ENCODE data around the gene HBEGF.

Gene HBEGF

GRCh38 chr5:140360681-140361479 is 14.5 kb upstream of the HBEGF start:
- TF ChIP-seq CSRNP3 (CRISPR knock-in tag; IDR thresholded peaks at IDR 0.05) (no peak), ZNF8 (CRISPR knock-in tag; IDR thresholded peaks at IDR 0.05) (no peak), CSDC2 (CRISPR knock-in tag; IDR thresholded peaks at IDR 0.05) (no peak), TOX (CRISPR knock-in tag; IDR thresholded peaks at IDR 0.05; ENCODE audit: borderline replicate concordance) (no peak), ARNTL (CRISPR knock-in tag; IDR thresholded peaks at IDR 0.05; ENCODE audit: borderline replicate concordance, low read depth) (no peak), POU6F1 (CRISPR knock-in tag; IDR thresholded peaks at IDR 0.05; ENCODE audit: borderline replicate concordance, low read depth) (no peak), ESRRG (CRISPR knock-in tag; IDR thresholded peaks at IDR 0.05) (no peak), ZFP30 (CRISPR knock-in tag; IDR thresholded peaks at IDR 0.05) (no peak), PPARA (CRISPR knock-in tag; IDR thresholded peaks at IDR 0.05; ENCODE audit: borderline replicate concordance) (no peak), OSR1 (CRISPR knock-in tag; IDR thresholded peaks at IDR 0.05) (no peak), TSHZ2 (CRISPR knock-in tag; IDR thresholded peaks at IDR 0.05) (no peak), GLIS3 (CRISPR knock-in tag; IDR thresholded peaks at IDR 0.05) (no peak), RARB (CRISPR knock-in tag; IDR thresholded peaks at IDR 0.05) (no peak), ZNF70 (CRISPR knock-in tag; IDR thresholded peaks at IDR 0.05) (no peak)
- TF ChIP-seq, protein P1, sequence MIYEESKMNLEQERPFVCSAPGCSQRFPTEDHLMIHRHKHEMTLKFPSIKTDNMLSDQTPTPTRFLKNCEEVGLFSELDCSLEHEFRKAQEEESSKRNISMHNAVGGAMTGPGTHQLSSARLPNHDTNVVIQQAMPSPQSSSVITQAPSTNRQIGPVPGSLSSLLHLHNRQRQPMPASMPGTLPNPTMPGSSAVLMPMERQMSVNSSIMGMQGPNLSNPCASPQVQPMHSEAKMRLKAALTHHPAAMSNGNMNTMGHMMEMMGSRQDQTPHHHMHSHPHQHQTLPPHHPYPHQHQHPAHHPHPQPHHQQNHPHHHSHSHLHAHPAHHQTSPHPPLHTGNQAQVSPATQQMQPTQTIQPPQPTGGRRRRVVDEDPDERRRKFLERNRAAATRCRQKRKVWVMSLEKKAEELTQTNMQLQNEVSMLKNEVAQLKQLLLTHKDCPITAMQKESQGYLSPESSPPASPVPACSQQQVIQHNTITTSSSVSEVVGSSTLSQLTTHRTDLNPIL (CRISPR knock-in tag; IDR thresholded peaks at IDR 0.05; ENCODE audit: low read depth), result no peak

DNA sequence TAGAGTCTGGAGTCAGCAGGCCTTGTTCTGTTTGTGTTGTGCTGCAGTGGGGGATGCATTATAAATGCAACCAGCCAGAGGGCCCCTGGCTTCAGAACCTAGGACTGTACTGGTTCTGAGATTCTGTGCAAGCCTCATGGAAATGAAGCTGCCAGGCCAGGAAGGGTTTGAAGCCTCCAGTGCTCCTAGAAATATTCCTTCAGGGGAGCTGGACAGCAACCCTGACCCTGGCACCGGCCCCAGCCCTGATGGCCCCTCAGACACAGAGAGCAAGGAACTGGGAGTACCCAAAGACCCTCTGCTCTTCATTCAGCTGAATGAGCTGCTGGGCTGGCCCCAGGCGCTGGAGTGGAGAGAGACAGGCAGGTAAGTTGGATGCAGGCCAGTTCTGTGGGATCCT is 13.7 kb upstream of the HBEGF start, which contains the start of gene SLC4A9:
TSS of gene SLC4A9 (plus strand) at position 94 of the 400 bp plus-strand sequence. CDS start at position 137, 43 bp downstream.
- ATAC-seq, result no peak
- TF ChIP-seq GLIS3 (CRISPR knock-in tag; IDR thresholded peaks at IDR 0.05) (no peak), OSR1 (CRISPR knock-in tag; IDR thresholded peaks at IDR 0.05) (no peak), ZNF8 (CRISPR knock-in tag; IDR thresholded peaks at IDR 0.05) (no peak), ZNF565 (CRISPR knock-in tag; conservative IDR thresholded peaks at IDR 0.05; ENCODE audit: low read depth) (no peak), RARB (CRISPR knock-in tag; IDR thresholded peaks at IDR 0.05) (no peak), TOX (CRISPR knock-in tag; IDR thresholded peaks at IDR 0.05; ENCODE audit: borderline replicate concordance) (no peak), ESRRG (CRISPR knock-in tag; IDR thresholded peaks at IDR 0.05) (no peak), ZFP30 (CRISPR knock-in tag; IDR thresholded peaks at IDR 0.05) (no peak), ARNTL (CRISPR knock-in tag; IDR thresholded peaks at IDR 0.05; ENCODE audit: borderline replicate concordance, low read depth) (no peak), SNAI2 (CRISPR knock-in tag; IDR thresholded peaks at IDR 0.05) (no peak), ZNF70 (CRISPR knock-in tag; IDR thresholded peaks at IDR 0.05) (no peak), POU6F1 (CRISPR knock-in tag; IDR thresholded peaks at IDR 0.05; ENCODE audit: borderline replicate concordance, low read depth) (no peak), CSRNP3 (CRISPR knock-in tag; IDR thresholded peaks at IDR 0.05) (no peak), BACH2 (CRISPR knock-in tag; IDR thresholded peaks at IDR 0.05; ENCODE audit: borderline replicate concordance) (no peak), ZFP3 (CRISPR knock-in tag; IDR thresholded peaks at IDR 0.05) (no peak), TSHZ2 (CRISPR knock-in tag; IDR thresholded peaks at IDR 0.05) (no peak)

More at GRCh38 chr5:140360681-140361479, 14.5 kb upstream of the HBEGF start:
- no peak for ATAC-seq
